Measurements from ENCODE around the gene IL22RA2.
"Not testable (repeated sequence)": the region's sequence is repeated elsewhere in the genome, so short reads cannot be mapped to it uniquely, and the experiment has no call there.

Gene IL22RA2

DNA sequence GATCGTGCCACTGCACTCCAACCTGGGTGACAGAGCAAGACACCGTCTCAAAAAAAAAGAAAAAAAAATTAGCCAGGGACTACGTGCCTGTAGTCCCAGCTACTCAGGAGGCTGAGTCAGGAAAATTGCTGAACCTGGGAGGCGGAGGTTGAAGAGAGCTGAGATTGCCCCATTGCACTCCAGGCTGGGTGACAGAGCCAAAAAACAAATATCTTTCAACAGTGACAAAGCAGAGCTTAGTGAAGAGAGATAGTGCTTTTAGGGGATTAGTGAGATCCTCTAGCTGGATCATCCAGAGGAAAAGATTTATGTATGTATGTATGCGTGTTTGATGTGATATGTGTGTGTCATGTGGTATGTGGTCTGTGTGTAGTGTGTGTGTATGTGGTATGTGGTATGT lies 56.6 kb downstream of the IL22RA2 start:
- DNase-seq (ENCODE audit: low read depth), result no peak
- TF ChIP-seq CTCF (conservative IDR thresholded peaks at IDR 0.05; ENCODE audit: low read depth, low read length), result no peak
- no peak overlapping the region for H3K4me3 ChIP-seq (ENCODE audit: low read length)

DNA sequence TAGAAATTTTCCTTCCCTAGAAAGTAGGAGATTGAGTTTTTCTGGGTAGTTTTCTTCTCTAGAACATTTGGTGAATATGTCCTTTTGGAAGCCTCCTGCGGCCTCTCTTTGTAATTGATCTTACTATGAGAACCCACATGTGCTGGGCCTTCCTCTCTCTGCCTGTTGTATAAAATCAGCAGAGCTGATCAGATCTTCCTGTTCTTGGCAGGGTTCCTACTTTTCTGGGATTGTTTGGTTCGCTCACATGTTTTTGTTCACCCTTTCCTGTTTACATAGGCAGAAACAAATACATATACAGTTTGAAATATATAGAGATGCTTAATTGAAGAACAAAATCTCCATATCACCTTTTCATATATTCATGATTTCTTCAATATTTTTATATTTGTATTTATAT lies 57.8 kb downstream of the IL22RA2 start:
- H3K4me3 ChIP-seq (ENCODE audit: low read length), result no peak overlapping the region
- no peak for TF ChIP-seq CTCF (conservative IDR thresholded peaks at IDR 0.05; ENCODE audit: low read depth, low read length)
- no peak for DNase-seq (ENCODE audit: low read depth)

DNA sequence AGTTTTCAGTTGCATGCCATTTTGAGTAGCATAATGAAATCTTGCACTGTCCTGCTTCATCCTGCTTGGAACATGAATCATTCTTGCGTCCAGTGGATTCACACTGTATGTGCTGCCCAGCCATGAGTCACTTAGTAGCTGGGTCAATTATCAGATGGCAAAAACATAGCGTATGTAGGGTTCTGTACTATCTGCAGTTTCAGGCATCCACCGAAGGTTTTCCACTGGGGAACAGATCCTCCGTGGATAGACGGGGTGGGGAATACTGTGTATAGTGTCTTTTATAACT lies 61.4 kb downstream of the IL22RA2 start:
- H3K4me3 ChIP-seq (ENCODE audit: low read length), result no peak overlapping the region
- DNase-seq (ENCODE audit: low read depth), result no peak
- TF ChIP-seq CTCF (conservative IDR thresholded peaks at IDR 0.05; ENCODE audit: low read depth, low read length), result no peak

- DNase-seq (ENCODE audit: low read depth), result no peak
- H3K4me3 ChIP-seq (ENCODE audit: low read length), result no peak overlapping the region
- TF ChIP-seq CTCF (conservative IDR thresholded peaks at IDR 0.05; ENCODE audit: low read depth, low read length), result no peak
Measured at GRCh38 chr6:137111296-137112066, 62.0 kb downstream of the IL22RA2 start.

DNA sequence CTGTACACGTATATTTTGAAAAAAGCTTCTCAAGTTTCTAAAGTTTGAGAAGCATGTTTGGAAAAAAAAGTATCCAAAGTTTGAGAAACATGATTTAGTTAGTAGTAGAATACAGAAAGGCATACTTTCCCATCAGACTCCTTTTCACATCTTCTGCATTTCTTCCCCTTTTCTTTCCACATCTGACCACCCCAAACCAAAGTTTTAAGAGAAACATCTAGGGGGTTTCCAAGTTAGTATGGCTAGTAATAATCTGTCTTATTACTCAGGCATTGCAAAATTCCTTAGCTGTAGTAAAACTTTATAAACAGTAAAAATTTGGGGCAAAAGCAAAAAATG lies 65.7 kb downstream of the IL22RA2 start:
- no peak for DNase-seq (ENCODE audit: low read depth)
- no peak for TF ChIP-seq CTCF (conservative IDR thresholded peaks at IDR 0.05; ENCODE audit: low read depth, low read length)
- H3K4me3 ChIP-seq (ENCODE audit: low read length), result no peak overlapping the region

- not testable (repeated sequence) for DNase-seq (ENCODE audit: low read depth)
Measured at GRCh38 chr6:137107047-137107766, 66.2 kb downstream of the IL22RA2 start.

DNA sequence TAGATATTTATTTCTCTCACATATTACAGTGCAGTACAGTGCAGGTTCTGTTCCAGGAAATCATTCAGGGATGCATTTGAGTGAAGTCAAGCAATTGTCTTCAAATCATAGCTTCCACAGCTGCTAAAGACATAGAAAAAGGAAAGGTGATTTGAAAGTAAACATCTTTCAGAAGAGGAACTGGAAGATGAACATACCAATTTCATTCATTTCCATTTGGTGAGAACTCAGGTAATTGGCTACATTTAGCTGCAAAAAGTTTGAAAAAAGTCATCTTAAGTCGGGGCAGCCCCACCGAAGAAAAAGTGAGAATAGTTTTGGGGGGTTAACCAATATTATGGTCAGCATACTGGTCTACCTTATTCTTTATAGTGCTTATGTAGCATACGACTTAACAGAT lies 67.3 kb downstream of the IL22RA2 start:
- no peak overlapping the region for H3K4me3 ChIP-seq (ENCODE audit: low read length)
- no peak for DNase-seq (ENCODE audit: low read depth)
- no peak for TF ChIP-seq CTCF (conservative IDR thresholded peaks at IDR 0.05; ENCODE audit: low read depth, low read length)

More at GRCh38 chr6:137107047-137107766, 66.2 kb downstream of the IL22RA2 start:
- H3K4me3 ChIP-seq (ENCODE audit: low read length), result not testable (repeated sequence)

All from retinal pigment epithelial cell (primary cell).